Neural cell (in vitro differentiated cells): ENCODE data around the gene NEURL1. TPM values are rescaled to one million over a fixed set of nuclear protein-coding genes. Genes with fewer than 3 reads are reported as not detected.

Experiments
- H2AFZ ChIP-seq: fragments of 200-600, 300-800 bp; sonication (generic), shearing (Covaris generic); 2 replicates; pipeline ENCODE4 v1.6.0; 2014; ENCODE audit warnings: low read depth, mild to moderate bottlenecking, antibody characterized with exemption, low read length, moderate library complexity
- H3F3A ChIP-seq: fragments of 200-600 bp; shearing (Covaris generic); 2 replicates; pipeline ENCODE4 v1.6.1; 2016; ENCODE audit warnings: mild to moderate bottlenecking, moderate library complexity, mixed read lengths, antibody characterized with exemption, low read length; ENCODE audit not compliant: insufficient read depth, poor library complexity, severe bottlenecking
- H3K27ac ChIP-seq: fragments of 200-600, 300-800 bp; sonication (generic), shearing (Covaris generic); 2 replicates; pipeline ENCODE4 v1.5.1; 2014; ENCODE audit warnings: mild to moderate bottlenecking, low read length, moderate library complexity
- H3K27me3 ChIP-seq: fragments of 300-800, 200-600 bp; sonication (generic), shearing (Covaris generic); 2 replicates; pipeline ENCODE4 v1.6.0; 2014; ENCODE audit warnings: mild to moderate bottlenecking, low read depth, low read length, moderate library complexity; ENCODE audit not compliant: insufficient read depth
- H3K36me3 ChIP-seq: fragments of 300-800, 200-600 bp; sonication (generic), shearing (Covaris generic); 2 replicates; pipeline ENCODE4 v1.5.1; 2014; ENCODE audit warnings: mild to moderate bottlenecking, antibody characterized with exemption, low read length, moderate library complexity; ENCODE audit not compliant: insufficient read depth
- H3K4me2 ChIP-seq: fragments of 300-800, 200-600 bp; sonication (generic), shearing (Covaris generic); 2 replicates; pipeline ENCODE4 v1.6.0; 2014; ENCODE audit warnings: mild to moderate bottlenecking, low read length
- H3K4me3 ChIP-seq: fragments of 300-800, 200-600 bp; sonication (generic), shearing (Covaris generic); 2 replicates; pipeline ENCODE4 v1.5.1; 2014; ENCODE audit warnings: mild to moderate bottlenecking, low read length, moderate library complexity
- H3K79me2 ChIP-seq: fragments of 200-600 bp; shearing (Covaris generic); replicated peaks from 2 replicates; pipeline ENCODE4 v1.6.0; 2014; ENCODE audit warnings: mild to moderate bottlenecking, low read length, moderate library complexity; ENCODE audit not compliant: insufficient read depth
- H3K9ac ChIP-seq: fragments of 300-800, 200-600 bp; sonication (generic), shearing (Covaris generic); 2 replicates; pipeline ENCODE4 v1.6.1; 2016; ENCODE audit warnings: mild to moderate bottlenecking, low read length, mixed read lengths
- H3K9me2 ChIP-seq: fragments of 200-600 bp; shearing (Covaris generic); 2 replicates; pipeline ENCODE4 v1.6.1; 2016; ENCODE audit warnings: mild to moderate bottlenecking, low read length, mixed read lengths; ENCODE audit not compliant: insufficient read depth
- H3K9me3 ChIP-seq: fragments of 200-600, 300-800 bp; sonication (generic), shearing (Covaris generic); 2 replicates; pipeline ENCODE4 v1.6.1; 2016; ENCODE audit warnings: mild to moderate bottlenecking, mixed run types, low read length, moderate library complexity, mixed read lengths
- H4K20me1 ChIP-seq: fragments of 200-600 bp; shearing (Covaris generic); 2 replicates; pipeline ENCODE4 v1.6.1; 2016; ENCODE audit warnings: mild to moderate bottlenecking, mixed run types; ENCODE audit not compliant: insufficient read depth
- CTCF ChIP-seq: fragments of 450-650 bp; IDR thresholded peaks from 2 replicates; pipeline ENCODE4 v1.5.1; 2014; ENCODE audit warnings: antibody characterized with exemption, mild to moderate bottlenecking, moderate library complexity; ENCODE audit not compliant: poor library complexity, severe bottlenecking
- EP300 ChIP-seq: fragments of 450-650 bp; conservative IDR thresholded peaks from 2 replicates; pipeline ENCODE4 v1.6.1; 2014; ENCODE audit warnings: antibody characterized with exemption, mild to moderate bottlenecking, moderate library complexity; ENCODE audit not compliant: poor library complexity, severe bottlenecking
- EZH2 ChIP-seq: fragments of 200-600, 300-800 bp; shearing (Covaris generic), sonication (generic); IDR thresholded peaks from 2 replicates; pipeline ENCODE4 v1.6.1; 2014; ENCODE audit warnings: antibody characterized with exemption, low read length, borderline replicate concordance, mild to moderate bottlenecking; ENCODE audit not compliant: insufficient read depth, poor library complexity, severe bottlenecking
- MXI1 ChIP-seq: fragments of 450-650 bp; conservative IDR thresholded peaks from 2 replicates; pipeline ENCODE4 v1.6.1; 2014; ENCODE audit warnings: antibody characterized with exemption, mild to moderate bottlenecking; ENCODE audit not compliant: poor library complexity, severe bottlenecking
- POLR2AphosphoS5 ChIP-seq: IDR thresholded peaks from 2 replicates; pipeline ENCODE4 v1.6.1; 2012
- RAD21 ChIP-seq: fragments of 450-650 bp; conservative IDR thresholded peaks from 2 replicates; pipeline ENCODE4 v1.6.1; 2014; ENCODE audit warnings: antibody characterized with exemption, mild to moderate bottlenecking, moderate library complexity
- SMC3 ChIP-seq: fragments of 450-650 bp; conservative IDR thresholded peaks from 2 replicates; pipeline ENCODE4 v1.6.1; 2014; ENCODE audit warnings: antibody characterized with exemption, mild to moderate bottlenecking, moderate library complexity; ENCODE audit not compliant: poor library complexity
- TAF1 ChIP-seq: IDR thresholded peaks from 2 replicates; pipeline ENCODE4 v1.6.1; 2012; ENCODE audit warnings: low read depth
- polyA plus RNA-seq: library from polyadenylated mRNA; depleted of rRNA; stranded (reverse); fragments of >200 nt; gene quantifications from 2 replicates; pipeline ENCODE4 v1.2.3, GENCODE V29; 2014
- TF ChIP-seq, protein P1 (sequence below): IDR thresholded peaks from 2 replicates; pipeline ENCODE4 v1.6.1; 2012; ENCODE audit warnings: borderline replicate concordance

Gene NEURL1
- polyA plus RNA-seq, 1 donor from 2014 or later: 12.3 TPM

DNA sequence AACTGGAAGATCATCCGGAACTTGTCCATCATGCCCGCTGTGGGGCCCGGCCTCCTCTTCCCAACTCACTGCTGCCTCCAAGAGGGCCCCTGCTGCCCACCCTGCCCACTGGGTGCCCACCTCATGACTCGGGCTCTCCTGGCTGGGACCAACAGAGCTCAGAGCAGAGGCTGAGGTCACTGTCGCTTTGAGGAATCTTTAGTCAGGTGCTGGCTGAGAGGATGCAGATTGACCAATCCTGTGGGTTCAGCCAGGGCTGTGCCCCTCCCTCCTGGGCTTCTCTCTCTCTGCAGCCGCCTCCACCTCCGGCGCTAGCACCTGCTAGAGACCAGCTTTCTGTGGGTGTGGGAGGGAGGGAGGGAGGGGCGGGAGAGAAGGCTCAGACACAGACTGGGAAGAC lies 34.8 kb upstream of the NEURL1 start, which contains the start of gene CALHM1:
TSS of gene CALHM1 (minus strand) at position 181 of the 400 bp plus-strand sequence. CDS start at position 32, 149 bp downstream.
- no peaks in the 10 kb centered on the region for H3K27me3 ChIP-seq
- H2AFZ ChIP-seq: no peak within 1 kb of the TSS
- TF ChIP-seq TAF1 (no peak), POLR2AphosphoS5 (no peak), EP300 (no peak), MXI1 (no peak), RAD21 (no peak), EZH2 (no peak), CTCF (no peak), SMC3 (no peak)
- TF ChIP-seq, protein P1, sequence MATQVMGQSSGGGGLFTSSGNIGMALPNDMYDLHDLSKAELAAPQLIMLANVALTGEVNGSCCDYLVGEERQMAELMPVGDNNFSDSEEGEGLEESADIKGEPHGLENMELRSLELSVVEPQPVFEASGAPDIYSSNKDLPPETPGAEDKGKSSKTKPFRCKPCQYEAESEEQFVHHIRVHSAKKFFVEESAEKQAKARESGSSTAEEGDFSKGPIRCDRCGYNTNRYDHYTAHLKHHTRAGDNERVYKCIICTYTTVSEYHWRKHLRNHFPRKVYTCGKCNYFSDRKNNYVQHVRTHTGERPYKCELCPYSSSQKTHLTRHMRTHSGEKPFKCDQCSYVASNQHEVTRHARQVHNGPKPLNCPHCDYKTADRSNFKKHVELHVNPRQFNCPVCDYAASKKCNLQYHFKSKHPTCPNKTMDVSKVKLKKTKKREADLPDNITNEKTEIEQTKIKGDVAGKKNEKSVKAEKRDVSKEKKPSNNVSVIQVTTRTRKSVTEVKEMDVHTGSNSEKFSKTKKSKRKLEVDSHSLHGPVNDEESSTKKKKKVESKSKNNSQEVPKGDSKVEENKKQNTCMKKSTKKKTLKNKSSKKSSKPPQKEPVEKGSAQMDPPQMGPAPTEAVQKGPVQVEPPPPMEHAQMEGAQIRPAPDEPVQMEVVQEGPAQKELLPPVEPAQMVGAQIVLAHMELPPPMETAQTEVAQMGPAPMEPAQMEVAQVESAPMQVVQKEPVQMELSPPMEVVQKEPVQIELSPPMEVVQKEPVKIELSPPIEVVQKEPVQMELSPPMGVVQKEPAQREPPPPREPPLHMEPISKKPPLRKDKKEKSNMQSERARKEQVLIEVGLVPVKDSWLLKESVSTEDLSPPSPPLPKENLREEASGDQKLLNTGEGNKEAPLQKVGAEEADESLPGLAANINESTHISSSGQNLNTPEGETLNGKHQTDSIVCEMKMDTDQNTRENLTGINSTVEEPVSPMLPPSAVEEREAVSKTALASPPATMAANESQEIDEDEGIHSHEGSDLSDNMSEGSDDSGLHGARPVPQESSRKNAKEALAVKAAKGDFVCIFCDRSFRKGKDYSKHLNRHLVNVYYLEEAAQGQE: no peak
- H3K4me2 ChIP-seq: no peak within 1 kb of the TSS
- no peaks in the 10 kb centered on the region for H4K20me1 ChIP-seq
- no peak within 1 kb of the TSS for H3K9ac ChIP-seq
- no peaks in the 10 kb centered on the region for H3K9me3 ChIP-seq
- no peak within 1 kb of the TSS for H3K4me3 ChIP-seq
- no peaks in the 10 kb centered on the region for H3K36me3 ChIP-seq
- no peaks in the 10 kb centered on the region for H3K9me2 ChIP-seq
- no peak within 1 kb of the TSS for H3K27ac ChIP-seq
- no peaks in the 10 kb centered on the region for H3F3A ChIP-seq
- H3K79me2 ChIP-seq: no peaks in the 10 kb centered on the region

DNA sequence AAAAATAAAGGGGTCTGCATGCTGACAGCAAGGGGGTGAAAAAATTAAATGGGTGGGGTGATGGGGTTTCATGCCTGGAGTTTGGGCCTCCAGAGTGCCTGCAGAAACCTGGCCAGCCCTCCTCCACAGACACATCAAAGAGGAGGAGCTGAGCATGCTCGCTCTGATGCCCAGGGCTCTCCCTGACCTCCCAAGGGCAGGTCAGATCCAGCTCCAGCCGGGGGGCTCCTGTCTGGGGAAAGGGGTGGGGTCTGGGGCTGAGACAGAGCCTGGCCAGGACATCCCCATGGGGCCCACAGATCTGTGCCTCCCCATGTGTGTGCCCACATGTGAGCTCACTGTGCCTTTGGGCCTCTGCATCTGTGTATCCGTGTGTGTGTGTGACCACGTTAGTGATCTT lies 33.9 kb upstream of the NEURL1 start:
- Histone ChIP-seq H3K79me2 (no peaks in the 10 kb centered on the region), H3F3A (no peaks in the 10 kb centered on the region), H4K20me1 (no peaks in the 10 kb centered on the region), H2AFZ (no peak overlapping the region), H3K9me2 (no peaks in the 10 kb centered on the region), H3K27ac (no peak overlapping the region), H3K36me3 (no peaks in the 10 kb centered on the region), H3K9me3 (no peaks in the 10 kb centered on the region), H3K4me2 (no peak overlapping the region), H3K4me3 (no peak overlapping the region), H3K9ac (no peak overlapping the region), H3K27me3 (no peaks in the 10 kb centered on the region)
- TF ChIP-seq MXI1: no peak
- no peak for TF ChIP-seq RAD21
- TF ChIP-seq EP300: no peak
- no peak for TF ChIP-seq EZH2
- TF ChIP-seq, protein P1: no peak
- no peak for TF ChIP-seq CTCF
- no peak for TF ChIP-seq TAF1
- no peak for TF ChIP-seq POLR2AphosphoS5
- TF ChIP-seq SMC3: no peak
